Activated CD4-positive, alpha-beta T cell treated with anti-CD3 and anti-CD28 coated beads, Interleukin-2, Interleukin-4, amounts not matched to agents 100 ng/mL and 50 ng/mL, durations not matched to agents 16 hours and 8 hours (primary cell): Measurements from ENCODE around the gene CDSN.

Source experiments
- DNase-seq: peaks from one replicate; pipeline ENCODE4 v3.0.0-alpha.2; 2020; ENCODE audit warnings: low spot score

The CDSN gene

GRCh38 chr6:31144970-31145340 lies 24.7 kb upstream of the CDSN start:
- DNase-seq = no peak

GRCh38 chr6:31144296-31144969 lies 24.2 kb upstream of the CDSN start:
- DNase-seq = no peak

DNA sequence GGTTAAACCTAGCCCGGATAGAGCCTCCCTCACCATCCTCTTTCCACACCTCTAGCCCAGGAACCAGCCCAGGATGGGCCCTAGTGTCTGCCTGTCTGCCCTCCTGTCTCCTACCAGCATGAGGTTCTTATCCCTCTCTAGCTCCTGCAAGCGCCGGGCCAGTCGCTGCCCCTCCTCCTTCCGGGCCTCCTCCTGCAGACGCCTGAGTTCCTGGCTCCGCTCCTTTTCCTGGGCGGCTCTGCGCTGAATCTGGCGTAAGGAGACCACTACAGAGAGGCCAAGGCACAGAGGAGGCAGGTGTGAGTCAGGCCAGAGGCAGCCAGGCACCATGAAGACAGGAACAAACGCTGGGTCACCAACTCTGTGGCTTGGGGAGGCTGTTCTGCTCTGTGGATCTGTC lies 22.9 kb upstream of the CDSN start:
- DNase-seq = no peak

DNA sequence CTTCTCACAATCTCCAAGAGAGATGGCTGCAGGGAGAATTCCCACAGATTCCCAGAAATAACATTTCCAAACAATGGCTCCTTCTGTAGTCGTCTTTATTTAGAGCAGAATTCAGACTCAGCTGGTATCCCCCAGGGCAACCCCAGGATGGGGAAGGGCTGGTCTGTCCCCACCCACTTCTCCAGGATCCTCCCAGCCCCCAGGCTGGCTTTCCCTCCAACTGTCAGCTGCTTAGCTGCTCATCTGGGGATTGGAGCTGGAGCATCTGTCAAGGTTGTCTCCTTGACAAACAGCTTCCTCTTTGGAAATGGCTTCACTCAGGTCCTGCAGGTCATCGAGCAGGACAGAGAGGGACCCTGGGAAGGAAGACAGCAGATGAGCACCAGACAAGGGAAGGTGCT lies 22.1 kb upstream of the CDSN start:
- no peak for DNase-seq

DNA sequence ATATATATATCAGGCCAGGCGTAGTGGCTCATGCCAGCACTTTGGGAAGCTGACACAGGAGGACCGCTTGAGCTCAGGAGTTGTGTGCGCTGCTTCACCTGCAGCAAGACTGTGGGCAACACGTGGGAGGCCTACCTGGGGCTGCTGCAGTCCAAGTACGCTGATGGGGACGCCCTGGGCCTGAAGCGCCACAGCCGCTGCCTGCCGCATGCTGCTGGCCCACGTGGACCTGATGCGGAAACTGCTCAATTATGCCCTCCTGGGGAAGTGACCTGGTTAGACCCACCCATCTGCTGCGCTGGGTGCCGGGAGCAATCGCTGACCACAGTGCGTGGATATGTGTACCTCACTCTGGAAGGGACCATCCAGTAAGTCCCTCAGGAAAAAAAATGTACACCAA lies 20.4 kb upstream of the CDSN start:
- no peak for DNase-seq

GRCh38 chr6:31139599-31139998 lies 19.4 kb upstream of the CDSN start:
- no peak for DNase-seq

- DNase-seq = no peak
These were observed 18.7 kb upstream of the CDSN start, which contains the start of gene PSORS1C2 for GRCh38 chr6:31138982-31139381. TSS of gene PSORS1C2 (minus strand) at chr6:31139066. CDS start at chr6:31139026, 40 bp downstream.

DNA sequence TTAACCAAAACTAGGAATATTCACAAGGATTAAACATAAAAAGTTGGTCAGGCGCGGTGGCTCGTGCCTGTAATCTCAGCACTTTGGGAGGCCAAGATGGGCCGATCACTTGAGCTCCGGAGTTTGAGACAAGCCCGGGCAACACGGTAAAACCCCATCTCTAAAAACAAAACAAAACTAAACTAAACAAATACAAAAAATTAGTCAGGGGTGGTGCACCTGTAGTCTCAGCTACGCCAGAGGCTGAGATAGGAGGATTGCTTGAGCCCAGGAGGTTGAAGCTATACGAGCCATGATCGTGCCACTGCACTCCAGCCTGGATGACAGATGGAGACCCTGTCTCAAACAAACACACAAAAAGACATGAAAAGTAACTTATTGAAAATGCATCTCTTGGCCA lies 15.5 kb upstream of the CDSN start:
- no peak for DNase-seq

DNA sequence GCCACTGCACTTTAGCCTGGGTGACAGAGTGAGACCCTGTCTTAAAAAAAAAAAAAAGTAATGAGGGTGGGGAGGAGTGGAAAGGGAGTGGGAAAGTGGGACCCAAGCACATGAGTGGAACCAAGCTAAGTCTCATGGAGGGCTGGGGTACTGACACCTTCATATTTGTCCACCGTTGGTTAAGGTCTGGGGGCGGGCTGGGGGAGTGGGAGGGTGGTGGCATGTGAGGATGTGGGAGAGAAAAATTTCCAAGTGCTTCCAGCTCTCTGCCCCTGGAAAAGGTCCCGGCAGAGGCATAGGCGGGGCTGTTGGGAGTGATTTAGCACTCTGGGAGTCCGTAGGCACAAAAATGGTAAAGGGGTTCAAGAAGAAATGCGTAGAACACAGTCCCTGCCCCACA lies 12.6 kb upstream of the CDSN start:
- no peak for DNase-seq

DNA sequence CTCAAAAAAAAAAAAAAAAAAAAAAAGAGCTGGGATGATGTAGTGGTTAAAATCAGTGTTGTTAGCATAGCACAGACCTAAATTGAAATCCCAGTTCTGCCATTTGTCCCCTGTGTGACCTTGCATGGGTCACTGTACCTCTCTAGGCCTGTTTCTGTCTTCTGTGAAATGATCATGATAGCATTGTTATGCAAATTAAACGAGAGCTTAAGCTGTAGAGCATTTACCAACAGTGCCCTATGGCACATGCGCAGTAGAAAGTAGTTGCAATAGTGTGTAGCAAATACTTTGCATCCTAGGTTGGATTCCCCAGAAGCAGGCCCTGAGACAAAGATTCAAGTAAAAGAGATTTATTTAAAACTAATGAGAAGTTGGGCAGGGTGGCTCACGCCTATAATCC lies 11.3 kb upstream of the CDSN start:
- DNase-seq = no peak

DNA sequence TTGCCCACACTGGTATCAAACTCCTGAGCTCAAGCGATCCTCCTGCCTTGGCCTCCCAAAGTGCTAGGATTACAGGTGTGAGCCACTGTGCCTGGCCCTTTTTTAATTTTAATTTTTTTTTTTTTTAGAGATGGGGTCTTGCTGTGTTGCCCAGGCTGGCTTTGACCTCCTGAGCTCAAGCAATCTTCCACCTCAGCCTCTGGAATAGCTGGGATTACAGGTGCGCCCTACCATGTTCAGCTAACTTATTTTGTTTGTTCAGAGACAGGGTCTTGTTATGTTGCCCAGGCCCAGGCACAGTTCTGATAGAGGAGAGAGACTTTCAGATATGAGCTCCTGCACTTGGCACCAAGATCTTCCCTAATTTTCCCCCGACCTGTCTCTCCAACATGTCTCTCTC lies 10.5 kb upstream of the CDSN start:
- no peak for DNase-seq

DNA sequence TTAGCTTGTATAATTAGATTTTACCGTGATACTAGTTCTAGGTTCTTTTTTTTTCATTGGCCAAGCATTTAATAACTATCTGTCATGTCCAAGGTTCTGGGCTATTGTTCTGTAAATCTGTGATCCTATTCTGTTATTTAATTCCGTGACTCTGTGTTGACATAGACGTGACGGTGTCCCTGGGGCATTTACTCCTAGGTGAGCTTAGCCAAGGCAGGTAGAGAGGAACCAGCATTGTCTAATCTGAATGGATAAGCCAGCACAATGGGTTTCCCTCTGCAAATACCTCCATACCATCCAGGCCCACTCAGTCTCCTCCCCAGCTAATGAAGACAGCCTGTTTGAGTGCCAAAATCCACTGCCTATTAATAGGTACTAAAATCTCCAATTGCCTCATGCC lies 8.9 kb upstream of the CDSN start:
- DNase-seq = no peak

- DNase-seq = peak; percentile 73
These were observed 7.9 kb upstream of the CDSN start for GRCh38 chr6:31128093-31128676.

DNA sequence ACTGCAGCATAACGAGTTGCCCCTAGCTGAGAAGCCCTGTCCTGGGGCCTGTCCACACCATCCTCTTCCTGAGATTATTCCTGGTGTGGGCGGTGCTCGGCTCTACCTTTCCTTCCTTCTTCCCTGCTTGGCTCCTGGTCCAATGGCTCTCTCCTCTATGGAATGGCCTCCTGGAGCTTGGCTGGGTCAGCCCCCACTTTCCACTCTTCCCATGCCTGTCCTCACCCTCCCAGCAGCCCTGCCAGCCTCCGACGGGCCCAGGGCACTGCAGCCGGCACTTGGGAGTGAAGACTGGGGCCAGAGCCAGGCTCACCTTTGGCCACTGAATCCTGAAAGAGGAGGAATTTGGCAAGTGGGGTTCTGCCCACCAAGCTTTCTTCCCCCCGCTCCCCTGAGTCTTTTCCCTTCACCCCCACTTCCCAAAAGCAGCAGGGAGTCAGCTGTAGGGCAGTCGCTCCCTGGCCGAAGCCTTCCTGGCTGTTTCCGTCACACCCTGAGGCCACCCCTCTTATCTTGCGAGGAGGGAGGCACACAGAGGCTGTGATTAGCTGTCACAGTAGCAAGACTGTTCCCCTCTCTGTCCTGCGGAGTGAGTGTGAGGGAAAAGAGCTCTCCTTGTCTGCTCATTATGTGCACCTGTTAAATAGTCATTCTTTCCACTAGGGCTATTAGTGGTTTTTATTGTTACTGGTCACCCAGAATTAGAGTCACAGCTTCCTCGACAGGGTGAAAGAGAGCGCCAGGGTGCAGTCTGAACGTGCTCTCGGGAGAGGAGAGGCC lies 6.3 kb upstream of the CDSN start:
- no peak for DNase-seq

- DNase-seq = no peak
These were observed 5.5 kb upstream of the CDSN start for GRCh38 chr6:31125586-31126363.

- DNase-seq = no peak
These were observed 4.9 kb upstream of the CDSN start for GRCh38 chr6:31125162-31125561.

- no peak for DNase-seq
These were observed 2.8 kb upstream of the CDSN start for GRCh38 chr6:31122791-31123706.

DNA sequence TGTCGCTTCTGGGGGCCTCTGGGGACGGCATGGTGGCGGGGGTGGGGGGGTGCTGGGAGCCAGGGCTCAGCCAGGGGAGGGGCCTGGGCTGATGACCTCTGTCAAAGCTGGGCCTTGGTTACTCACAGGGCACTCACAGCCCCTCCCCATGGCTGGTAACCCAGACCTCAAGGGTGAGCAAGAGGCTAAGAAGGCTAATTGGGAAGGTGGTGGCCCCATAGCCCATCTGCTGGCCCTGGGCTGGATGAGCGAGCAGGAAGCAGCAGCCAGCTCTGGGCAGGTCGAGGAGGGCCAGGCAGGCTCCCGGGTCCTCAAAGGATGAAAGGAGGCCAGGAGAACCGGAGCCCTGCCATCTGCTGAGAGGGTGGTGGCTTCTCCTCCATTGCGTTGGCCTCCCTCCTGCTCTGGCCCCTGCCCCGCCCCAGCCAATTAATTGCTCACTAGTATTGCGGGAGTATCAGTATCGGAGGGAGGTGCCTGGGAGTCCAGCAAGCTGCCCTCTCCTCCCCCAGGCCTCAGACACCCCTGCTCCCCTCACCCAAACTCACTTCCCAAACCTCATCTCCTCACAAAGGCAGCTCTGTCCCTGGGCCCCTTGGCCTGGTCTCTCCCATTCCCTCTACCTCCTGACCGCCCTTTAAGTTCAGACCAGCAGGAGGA lies 1.0 kb upstream of the CDSN start:
- DNase-seq = no peak

- no peak for DNase-seq
These were observed 2.1 kb downstream of the CDSN start for GRCh38 chr6:31118178-31118577.

GRCh38 chr6:31116661-31117385 lies 3.4 kb downstream of the CDSN start:
- DNase-seq = no peak
